Liver (tissue), 9 donors: ENCODE measurements around the gene MAFG. TPM values are rescaled to one million over a fixed set of nuclear protein-coding genes. Genes with fewer than 3 reads are reported as not detected.

ENCODE experiments used
- DNase-seq: peaks from one replicate; pipeline ENCODE4 v3.0.0-alpha.2; 2017; ENCODE audit warnings: low spot score
- H3K27ac ChIP-seq, 2 donors: one replicate each; pipeline ENCODE4 v1.7.0; 2013; ENCODE audit warnings: inconsistent platforms in 2 of 2, low read length in 2 of 2, control low read depth in 1 of 2, low read depth in 1 of 2, mild to moderate bottlenecking in 1 of 2
- H3K27me3 ChIP-seq, 4 donors: one replicate each; pipeline versions ENCODE4 v1.6.1 to v1.7.0; 2013; ENCODE audit warnings: low read length in 3 of 4, inconsistent platforms in 1 of 4, mild to moderate bottlenecking in 1 of 4, moderate library complexity in 1 of 4; ENCODE audit not compliant: control insufficient read depth in 4 of 4, insufficient read depth in 4 of 4
- H3K36me3 ChIP-seq, 4 donors: one replicate each; pipeline versions ENCODE4 v1.6.1 to v1.7.0; 2013; ENCODE audit warnings: low read length in 3 of 4, mild to moderate bottlenecking in 3 of 4, low read depth in 1 of 4, moderate library complexity in 1 of 4; ENCODE audit not compliant: control insufficient read depth in 4 of 4, insufficient read depth in 3 of 4
- H3K4me1 ChIP-seq, 4 donors: one replicate each; pipeline versions ENCODE4 v1.6.1 to v1.7.0; 2013; ENCODE audit warnings: low read length in 3 of 4, mild to moderate bottlenecking in 3 of 4, moderate library complexity in 1 of 4; ENCODE audit not compliant: control insufficient read depth in 4 of 4, insufficient read depth in 4 of 4
- H3K4me3 ChIP-seq, 3 donors: one replicate each; pipeline versions ENCODE4 v1.6.1 to v1.7.0; 2013; ENCODE audit warnings: low read length in 3 of 3, control low read depth in 1 of 3, low read depth in 1 of 3, mild to moderate bottlenecking in 1 of 3
- H3K9ac ChIP-seq, 2 donors: one replicate each; pipeline ENCODE4 v1.7.0; 2013; ENCODE audit warnings: low read length in 2 of 2, mild to moderate bottlenecking in 2 of 2, moderate library complexity in 2 of 2, control low read depth in 1 of 2, low read depth in 1 of 2
- H3K9me3 ChIP-seq, 4 donors: one replicate each; pipeline versions ENCODE4 v1.6.1 to v1.7.0; 2013; ENCODE audit warnings: low read length in 3 of 4; ENCODE audit not compliant: control insufficient read depth in 4 of 4
- ATF3 ChIP-seq: IDR thresholded peaks from 2 replicates; pipeline ENCODE4 v1.6.1; 2016; ENCODE audit warnings: antibody characterized with exemption
- CTCF ChIP-seq: fragments of 150-350 bp; IDR thresholded peaks from 2 replicates; pipeline ENCODE4 v1.5.1; 2017; ENCODE audit warnings: improper control_type of control experiment, low read depth, low read length; ENCODE audit not compliant: missing input control
- EGR1 ChIP-seq, 2 donors: IDR thresholded peaks; 2 replicates each; pipeline ENCODE4 v1.6.1; 2016 to 2018; ENCODE audit warnings: antibody characterized with exemption in 2 of 2, low read depth in 2 of 2
- FOXA1 ChIP-seq: IDR thresholded peaks from 2 replicates; pipeline ENCODE4 v1.6.1; 2016; ENCODE audit warnings: antibody characterized with exemption
- FOXA2 ChIP-seq: IDR thresholded peaks from 2 replicates; pipeline ENCODE4 v1.6.1; 2016; ENCODE audit warnings: antibody characterized with exemption
- GABPA ChIP-seq, 2 donors: IDR thresholded peaks in 1 of 2; conservative IDR thresholded peaks in 1 of 2; 2 replicates each; pipeline ENCODE4 v1.6.1; 2016; ENCODE audit warnings: antibody characterized with exemption in 2 of 2, mild to moderate bottlenecking in 1 of 2, moderate library complexity in 1 of 2
- HNF4A ChIP-seq, 2 donors: conservative IDR thresholded peaks; 2 replicates each; pipeline ENCODE4 v1.6.1; 2016; ENCODE audit warnings: antibody characterized with exemption in 2 of 2, mild to moderate bottlenecking in 2 of 2
- HNF4G ChIP-seq: IDR thresholded peaks from 2 replicates; pipeline ENCODE4 v1.6.1; 2016; ENCODE audit warnings: antibody characterized with exemption
- JUND ChIP-seq, 2 donors: IDR thresholded peaks; 2 replicates each; pipeline ENCODE4 v1.6.1; 2016; ENCODE audit warnings: antibody characterized with exemption in 2 of 2
- MAX ChIP-seq: IDR thresholded peaks from 2 replicates; pipeline ENCODE4 v1.6.1; 2016; ENCODE audit warnings: antibody characterized with exemption
- NR2F2 ChIP-seq: IDR thresholded peaks from 2 replicates; pipeline ENCODE4 v1.6.1; 2016; ENCODE audit warnings: antibody characterized with exemption
- RAD21 ChIP-seq, 2 donors: IDR thresholded peaks; 2 replicates each; pipeline ENCODE4 v1.6.1; 2016; ENCODE audit warnings: antibody characterized with exemption in 2 of 2, mild to moderate bottlenecking in 2 of 2
- REST ChIP-seq: IDR thresholded peaks from 2 replicates; pipeline ENCODE4 v1.6.1; 2016; ENCODE audit warnings: antibody characterized with exemption, mild to moderate bottlenecking
- RXRA ChIP-seq, 2 donors: IDR thresholded peaks; 2 replicates each; pipeline ENCODE4 v1.6.1; 2017 to 2018; ENCODE audit warnings: antibody characterized with exemption in 2 of 2, mild to moderate bottlenecking in 1 of 2
- SP1 ChIP-seq: IDR thresholded peaks from 2 replicates; pipeline ENCODE4 v1.6.1; 2018; ENCODE audit warnings: antibody characterized with exemption, mild to moderate bottlenecking
- TAF1 ChIP-seq: conservative IDR thresholded peaks from 2 replicates; pipeline ENCODE4 v1.6.1; 2016; ENCODE audit warnings: antibody characterized with exemption, mild to moderate bottlenecking
- YY1 ChIP-seq: IDR thresholded peaks from 2 replicates; pipeline ENCODE4 v1.6.1; 2016; ENCODE audit warnings: antibody characterized with exemption, mild to moderate bottlenecking
- ZBTB33 ChIP-seq: IDR thresholded peaks from 2 replicates; pipeline ENCODE4 v1.6.1; 2016; ENCODE audit warnings: antibody characterized with exemption
- WGBS: extraction: QIAGEN DNeasy Blood & Tissue Kit; methylation state at CpG from one replicate; pipeline ENCODE4 v1.1.7; 2013; 5-methylcytosine and 5-hydroxymethylcytosine counted together
- polyA plus RNA-seq, 2 donors: library from polyadenylated mRNA; stranded (reverse) in 1 of 2; unstranded in 1 of 2; fragments of 200-250 nt in 1 of 2; fragments of >200 nt in 1 of 2; fragmentation: Nextera tagmentation in 1 of 2; extraction: Ambion mirVana in 1 of 2; gene quantifications; one replicate each; pipeline versions ENCODE4 v1.2.1 to v1.2.3, GENCODE V29; 2013 to 2015
- total RNA-seq, 2 donors: library from RNA; depleted of rRNA; stranded (reverse); fragments of >200 nt; gene quantifications; one replicate each; pipeline ENCODE4 v1.2.3, GENCODE V29; 2014
- donor health status: healthy.
- donor health status: healthy.
- donor health status: healthy.
- donor health status: healthy.
- donor health status: healthy.

MAFG gene
- total and polyA plus RNA-seq, 4 donors, result 3.0 to 17.0 (median 8.9) TPM

GRCh38 chr17:81925860-81926450 is 1.6 kb downstream of the MAFG start:
- no peaks in the 10 kb centered on the region for H3K27me3 ChIP-seq
- peaks cover 0 to 4% (median 2%) of the 10 kb centered on the region in 4 donors for H3K36me3 ChIP-seq
- DNase-seq, result no peak
- H3K4me3 ChIP-seq, result peak overlapping the region; percentile 63 to 93 (median 75)
- WGBS, result 54% methylated on average over 10 of the region's 10 CpGs
- no peak for TF ChIP-seq FOXA1
- peaks cover 34 to 80% (median 53%) of the 10 kb centered on the region in 4 donors for H3K4me1 ChIP-seq
- no peak overlapping the region for H3K9ac ChIP-seq
- no peaks in the 10 kb centered on the region for H3K9me3 ChIP-seq
- peak overlapping the region; percentile 91 to 96 for H3K27ac ChIP-seq

GRCh38 chr17:81924557-81925532 is 2.7 kb downstream of the MAFG start:
- Histone ChIP-seq H3K4me1 (peaks cover 34 to 76% (median 50%) of the 10 kb centered on the region in 4 donors), H3K9me3 (no peaks in the 10 kb centered on the region), H3K27ac (peak overlapping the region; percentile 71), H3K27me3 (no peaks in the 10 kb centered on the region), H3K9ac (peak overlapping the region in 1 of 2 donors; percentile 5), H3K36me3 (peaks cover 0 to 4% (median 2%) of the 10 kb centered on the region in 4 donors), H3K4me3 (peak overlapping the region in 1 of 3 donors; percentile 15)
- DNase-seq, result peak; percentile 68
- no peak for TF ChIP-seq RAD21 (IDR thresholded peaks at IDR 0.05)
- TF ChIP-seq HNF4A (conservative IDR thresholded peaks at IDR 0.05), result peak; percentile 47 to 67
- no peak for TF ChIP-seq HNF4G
- no peak for TF ChIP-seq ATF3
- TF ChIP-seq ZBTB33, result no peak
- no peak for TF ChIP-seq TAF1
- TF ChIP-seq CTCF, result no peak
- TF ChIP-seq JUND (IDR thresholded peaks at IDR 0.05), result no peak
- no peak for TF ChIP-seq FOXA1
- TF ChIP-seq RXRA (IDR thresholded peaks at IDR 0.05), result peak; percentile 14 to 57
- no peak for TF ChIP-seq FOXA2
- no peak for TF ChIP-seq MAX
- TF ChIP-seq SP1, result peak; percentile 38
- TF ChIP-seq REST, result no peak
- no peak for TF ChIP-seq NR2F2
- no peak for TF ChIP-seq YY1
- TF ChIP-seq EGR1 (IDR thresholded peaks at IDR 0.05; ENCODE audit: low read depth in 2 of 2), result no peak
- no peak for TF ChIP-seq GABPA (IDR thresholded peaks at IDR 0.05 in 1 of 2, conservative IDR thresholded peaks at IDR 0.05 in 1 of 2)
- 48% methylated on average over 21 of the region's 21 CpGs for WGBS
